HG02588 (cell line): Measurements from ENCODE around the gene KCNS1.
"Not testable (repeated sequence)": the region's sequence is repeated elsewhere in the genome, so short reads cannot be mapped to it uniquely, and the experiment has no call there.

Source experiments
- ATAC-seq: cut with Tn5 transposase; IDR thresholded peaks from one replicate; pipeline ENCODE4 v1.9.1; 2021; ENCODE audit warnings: mild to moderate bottlenecking, moderate library complexity; ENCODE audit not compliant: unreplicated experiment

The KCNS1 gene

GRCh38 chr20:45100563-45101245 lies at the start of gene KCNS1:
Gene KCNS1, minus strand, starts transcription at chr20:45101127. Its CDS starts 1,891 bp downstream, at chr20:45099236.
- ATAC-seq = no peak

GRCh38 chr20:45149062-45149461 lies 48.1 kb upstream of the KCNS1 start:
- ATAC-seq = no peak

DNA sequence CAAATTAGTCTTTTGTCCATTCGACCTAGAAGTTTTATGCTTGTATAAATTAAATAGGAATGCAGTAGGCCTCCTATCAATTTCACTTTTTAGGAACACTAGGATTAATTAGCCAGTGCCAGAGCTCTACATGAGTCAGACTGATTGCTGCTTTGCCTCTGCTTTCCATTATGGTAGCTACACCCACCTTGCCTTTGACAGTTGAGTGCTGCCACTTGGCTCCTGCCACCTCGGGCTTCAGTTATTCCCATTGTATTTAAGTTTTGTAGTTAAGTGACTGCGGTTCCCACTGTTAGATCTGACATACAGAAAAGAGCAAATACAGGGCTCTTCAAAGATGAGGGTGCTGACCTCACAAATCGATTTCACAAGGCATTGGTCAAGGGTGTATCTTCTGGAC lies 39.9 kb upstream of the KCNS1 start:
- no peak for ATAC-seq

GRCh38 chr20:45139733-45140375 lies 38.9 kb upstream of the KCNS1 start:
- ATAC-seq = not testable (repeated sequence)

- ATAC-seq = no peak
Measured at GRCh38 chr20:45138561-45139300, 37.8 kb upstream of the KCNS1 start.

- ATAC-seq = no peak
Measured at GRCh38 chr20:45136911-45137310, 36.0 kb upstream of the KCNS1 start.

DNA sequence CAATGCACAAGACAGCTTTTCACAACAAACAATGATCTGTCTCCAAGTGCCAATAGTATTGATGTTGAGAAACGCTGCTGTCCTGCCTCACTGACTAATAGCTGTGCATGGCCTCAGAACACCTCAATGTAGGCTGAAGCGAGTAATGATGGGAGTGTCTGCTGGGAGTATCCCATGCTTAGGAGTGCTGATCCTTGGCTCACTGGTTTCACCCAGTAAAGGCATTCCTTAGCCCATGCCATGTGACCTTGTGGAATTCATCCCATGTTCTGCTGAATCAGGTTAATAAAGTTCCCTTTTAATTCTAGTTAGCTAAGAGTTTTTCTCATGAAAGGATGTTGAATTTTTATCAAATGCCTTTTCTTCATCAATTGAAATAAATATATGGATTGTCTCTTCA lies 27.2 kb upstream of the KCNS1 start:
- no peak for ATAC-seq

DNA sequence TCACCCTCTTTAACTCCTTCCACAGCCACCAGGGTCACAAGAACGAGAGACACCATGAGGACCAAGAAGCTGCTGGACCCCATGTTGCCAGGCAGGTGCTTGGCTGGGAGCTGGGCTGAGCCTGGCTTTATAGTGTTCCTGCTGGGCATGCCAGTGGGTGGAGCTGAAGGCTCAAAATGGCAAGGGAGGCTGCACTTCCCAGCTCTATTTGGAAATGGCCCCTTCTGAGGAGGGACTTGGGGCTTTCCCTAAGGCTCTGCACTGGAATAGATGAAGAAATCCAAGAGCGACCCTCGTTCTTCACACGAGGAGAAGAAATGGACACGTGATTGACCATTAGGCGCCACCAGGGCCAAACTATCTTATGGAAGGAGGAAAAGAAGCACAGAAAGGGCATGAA lies 23.4 kb upstream of the KCNS1 start, which contains the start of gene WFDC12:
Gene WFDC12, minus strand, starts transcription at position 101 of the 400 bp plus-strand sequence. Its CDS starts 18 bp downstream, at position 83.
- ATAC-seq = no peak

- no peak for ATAC-seq
Measured at GRCh38 chr20:45121388-45121787, 20.5 kb upstream of the KCNS1 start.

GRCh38 chr20:45119556-45120266 lies 18.8 kb upstream of the KCNS1 start:
- ATAC-seq = no peak

DNA sequence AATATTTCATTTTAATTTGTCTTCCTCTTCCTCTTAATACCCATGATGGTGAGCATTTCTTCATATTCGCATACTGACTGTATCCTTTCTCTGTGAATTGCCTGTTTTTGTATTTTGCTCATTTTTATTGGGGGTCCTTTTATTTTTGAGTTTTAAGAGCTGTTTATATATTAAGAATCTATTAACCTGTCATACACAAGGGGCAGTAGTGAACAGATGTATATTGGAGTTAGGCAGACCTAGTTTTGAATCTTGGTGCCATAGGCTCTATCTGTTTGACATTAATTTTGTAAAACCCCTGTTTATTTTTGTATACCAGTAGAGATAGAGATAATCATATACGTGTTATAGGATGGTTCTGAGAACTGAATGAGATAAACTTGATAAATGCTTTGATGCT lies 17.1 kb upstream of the KCNS1 start:
- no peak for ATAC-seq

DNA sequence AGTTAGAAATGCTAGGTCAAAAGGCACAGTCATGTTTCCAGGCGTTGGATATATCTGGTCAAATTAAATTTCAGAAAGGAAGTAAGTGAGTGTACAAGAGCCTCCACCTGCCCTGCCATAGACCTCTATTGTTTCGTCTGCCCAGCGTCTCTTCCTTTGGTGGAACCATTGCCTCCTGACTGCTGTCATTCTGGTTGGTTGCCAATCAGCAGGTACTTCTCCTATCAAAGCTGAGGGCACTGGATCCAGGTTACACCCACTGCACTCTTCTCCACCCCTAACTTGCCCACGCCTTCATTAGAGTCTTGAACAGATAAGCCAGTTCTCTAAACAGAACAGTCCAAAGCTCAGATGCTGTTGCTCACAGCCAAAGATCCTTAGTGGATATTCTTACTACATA lies 16.7 kb upstream of the KCNS1 start:
- ATAC-seq = no peak

GRCh38 chr20:45115829-45116228 lies 14.9 kb upstream of the KCNS1 start:
- ATAC-seq = no peak

DNA sequence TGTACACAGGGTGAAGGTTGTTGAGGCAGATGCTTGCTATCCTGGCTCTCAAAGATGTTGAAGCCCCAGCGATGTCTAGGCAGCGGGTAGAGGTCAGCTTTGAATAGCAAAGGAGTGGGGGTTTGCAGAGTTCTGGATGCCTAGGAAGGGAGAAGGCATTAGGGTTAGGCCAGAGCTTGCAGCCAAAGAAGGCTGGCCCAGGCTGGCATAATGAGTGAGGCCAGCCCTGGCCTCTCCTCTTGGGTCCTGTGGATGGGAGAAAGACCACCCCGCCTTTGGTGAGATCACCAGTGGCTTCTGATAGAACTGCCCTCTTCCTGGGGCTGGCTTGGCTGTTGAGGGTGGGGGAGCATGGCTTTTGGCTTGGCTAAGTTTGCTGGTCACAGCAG lies 14.5 kb upstream of the KCNS1 start:
- no peak for ATAC-seq

DNA sequence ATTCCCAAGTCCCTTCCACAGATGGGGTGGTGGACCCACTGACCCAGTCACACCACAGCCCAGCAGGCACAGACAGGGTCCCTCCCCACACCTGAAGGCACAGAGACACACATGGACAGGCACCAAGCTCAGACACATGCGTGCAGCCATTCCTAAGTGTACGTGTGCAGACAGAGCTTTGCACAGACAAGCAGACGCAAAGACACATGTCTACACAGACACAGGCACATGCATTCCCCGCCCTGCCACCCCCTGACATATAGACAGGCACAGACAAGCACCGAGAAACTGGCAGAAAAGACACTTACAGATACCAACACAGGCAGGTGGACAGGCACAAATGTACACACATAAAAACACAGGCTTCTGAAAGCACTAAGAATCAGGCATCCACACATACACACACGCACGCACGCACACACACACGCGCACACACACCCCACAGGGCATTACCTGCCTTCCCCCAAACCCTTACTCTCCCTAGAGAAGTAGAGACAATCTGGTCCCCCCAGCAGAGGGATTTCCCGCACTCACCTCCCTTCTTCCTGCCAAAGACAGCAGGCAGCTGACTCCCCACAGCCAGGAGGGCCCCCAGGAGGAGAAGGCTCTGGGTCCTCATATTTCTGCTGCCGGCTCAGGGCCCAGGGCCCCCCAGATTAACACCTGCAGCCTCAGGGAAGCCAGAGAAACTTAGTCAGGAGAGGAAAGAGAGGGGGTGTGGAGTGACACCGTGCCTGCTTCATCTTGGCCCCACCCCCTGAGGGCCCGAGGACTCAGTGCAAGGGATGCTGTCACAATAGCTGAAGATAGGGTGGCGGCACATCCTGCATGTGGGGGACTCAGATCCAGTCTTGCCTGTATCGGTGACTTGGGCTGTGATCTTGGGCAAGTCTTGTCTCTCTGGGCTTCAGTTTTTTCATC lies 13.8 kb upstream of the KCNS1 start, which contains the start of gene WFDC5:
Gene WFDC5, minus strand, starts transcription at position 710 of the 921 bp plus-strand sequence. Its CDS starts 91 bp downstream, at position 619.
- ATAC-seq = no peak

GRCh38 chr20:45113865-45114264 lies 12.9 kb upstream of the KCNS1 start:
- no peak for ATAC-seq

- no peak for ATAC-seq
Measured at GRCh38 chr20:45112754-45113153, 11.8 kb upstream of the KCNS1 start.

- ATAC-seq = no peak
Measured at GRCh38 chr20:45111799-45112471, 11.0 kb upstream of the KCNS1 start.

- no peak for ATAC-seq
Measured at GRCh38 chr20:45111285-45111684, 10.4 kb upstream of the KCNS1 start.
